ENCODE measurements around the gene ADCY3. TPM values are rescaled to one million over a fixed set of nuclear protein-coding genes. Genes with fewer than 3 reads are reported as not detected.

The ADCY3 gene
- total and polyA plus RNA-seq, 2 of the 13 experiments (the other 11 are each of a cell fraction or from before 2014, with no cell fraction given), result 0.11 to 0.61 TPM

- no peak for TF ChIP-seq ATAD3A (CRISPR knock-in tag; IDR thresholded peaks at IDR 0.05)
- no peak for TF ChIP-seq MAFK (conservative IDR thresholded peaks at IDR 0.05 in 1 of 2, IDR thresholded peaks at IDR 0.05 in 1 of 2; ENCODE audit: low read length in 2 of 2)
- no peak for TF ChIP-seq EEA1 (CRISPR knock-in tag; IDR thresholded peaks at IDR 0.05; ENCODE audit: borderline replicate concordance)
- peak; percentile 29; the same call in 1 of the 2 replicates for TF ChIP-seq FLYWCH1 (CRISPR knock-in tag; IDR thresholded peaks at IDR 0.05)
- TF ChIP-seq POLR2AphosphoS5 (IDR thresholded peaks at IDR 0.05; ENCODE audit: low read depth, low read length), result peak; percentile 82
- no peak for TF ChIP-seq PLRG1 (conservative IDR thresholded peaks at IDR 0.05)
- TF ChIP-seq ZIK1 (CRISPR knock-in tag; IDR thresholded peaks at IDR 0.05; ENCODE audit: borderline replicate concordance, low read depth), result no peak
- TF ChIP-seq ZFAT (CRISPR knock-in tag; conservative IDR thresholded peaks at IDR 0.05), result no peak
- 0 out of 2 replicates have a peak, but pooled peaks have one; percentile 30 for TF ChIP-seq EHMT2 (IDR thresholded peaks at IDR 0.05; ENCODE audit: borderline replicate concordance, low read depth, low read length)
- TF ChIP-seq ZFYVE20 (CRISPR knock-in tag; IDR thresholded peaks at IDR 0.05; ENCODE audit: borderline replicate concordance, low read depth), result peak; percentile 61; the same call in 1 of the 2 replicates
- peak; percentile 71 for TF ChIP-seq KLF11 (CRISPR knock-in tag; IDR thresholded peaks at IDR 0.05)
- TF ChIP-seq SAP130 (CRISPR knock-in tag; IDR thresholded peaks at IDR 0.05; ENCODE audit: low read depth), result peak; percentile 91
- peak; percentile 96 for TF ChIP-seq ZNF501 (CRISPR knock-in tag; IDR thresholded peaks at IDR 0.05)
- peak; percentile 63; the same call in 1 of the 2 replicates for TF ChIP-seq ZNF766 (CRISPR knock-in tag; IDR thresholded peaks at IDR 0.05; ENCODE audit: borderline replicate concordance)
- TF ChIP-seq, protein P1, sequence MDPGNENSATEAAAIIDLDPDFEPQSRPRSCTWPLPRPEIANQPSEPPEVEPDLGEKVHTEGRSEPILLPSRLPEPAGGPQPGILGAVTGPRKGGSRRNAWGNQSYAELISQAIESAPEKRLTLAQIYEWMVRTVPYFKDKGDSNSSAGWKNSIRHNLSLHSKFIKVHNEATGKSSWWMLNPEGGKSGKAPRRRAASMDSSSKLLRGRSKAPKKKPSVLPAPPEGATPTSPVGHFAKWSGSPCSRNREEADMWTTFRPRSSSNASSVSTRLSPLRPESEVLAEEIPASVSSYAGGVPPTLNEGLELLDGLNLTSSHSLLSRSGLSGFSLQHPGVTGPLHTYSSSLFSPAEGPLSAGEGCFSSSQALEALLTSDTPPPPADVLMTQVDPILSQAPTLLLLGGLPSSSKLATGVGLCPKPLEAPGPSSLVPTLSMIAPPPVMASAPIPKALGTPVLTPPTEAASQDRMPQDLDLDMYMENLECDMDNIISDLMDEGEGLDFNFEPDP (CRISPR knock-in tag; conservative IDR thresholded peaks at IDR 0.05), result no peak
- peak; percentile 83; the same call in 1 of the 2 replicates for TF ChIP-seq ZNF792 (CRISPR knock-in tag; IDR thresholded peaks at IDR 0.05)
- no peak for TF ChIP-seq SOX6 (IDR thresholded peaks at IDR 0.05)
- TF ChIP-seq SOX6 (CRISPR knock-in tag; IDR thresholded peaks at IDR 0.05), result peak; percentile 75
- peak; percentile 62 for TF ChIP-seq RXRB (CRISPR knock-in tag; IDR thresholded peaks at IDR 0.05; ENCODE audit: borderline replicate concordance)
- TF ChIP-seq, protein P2, sequence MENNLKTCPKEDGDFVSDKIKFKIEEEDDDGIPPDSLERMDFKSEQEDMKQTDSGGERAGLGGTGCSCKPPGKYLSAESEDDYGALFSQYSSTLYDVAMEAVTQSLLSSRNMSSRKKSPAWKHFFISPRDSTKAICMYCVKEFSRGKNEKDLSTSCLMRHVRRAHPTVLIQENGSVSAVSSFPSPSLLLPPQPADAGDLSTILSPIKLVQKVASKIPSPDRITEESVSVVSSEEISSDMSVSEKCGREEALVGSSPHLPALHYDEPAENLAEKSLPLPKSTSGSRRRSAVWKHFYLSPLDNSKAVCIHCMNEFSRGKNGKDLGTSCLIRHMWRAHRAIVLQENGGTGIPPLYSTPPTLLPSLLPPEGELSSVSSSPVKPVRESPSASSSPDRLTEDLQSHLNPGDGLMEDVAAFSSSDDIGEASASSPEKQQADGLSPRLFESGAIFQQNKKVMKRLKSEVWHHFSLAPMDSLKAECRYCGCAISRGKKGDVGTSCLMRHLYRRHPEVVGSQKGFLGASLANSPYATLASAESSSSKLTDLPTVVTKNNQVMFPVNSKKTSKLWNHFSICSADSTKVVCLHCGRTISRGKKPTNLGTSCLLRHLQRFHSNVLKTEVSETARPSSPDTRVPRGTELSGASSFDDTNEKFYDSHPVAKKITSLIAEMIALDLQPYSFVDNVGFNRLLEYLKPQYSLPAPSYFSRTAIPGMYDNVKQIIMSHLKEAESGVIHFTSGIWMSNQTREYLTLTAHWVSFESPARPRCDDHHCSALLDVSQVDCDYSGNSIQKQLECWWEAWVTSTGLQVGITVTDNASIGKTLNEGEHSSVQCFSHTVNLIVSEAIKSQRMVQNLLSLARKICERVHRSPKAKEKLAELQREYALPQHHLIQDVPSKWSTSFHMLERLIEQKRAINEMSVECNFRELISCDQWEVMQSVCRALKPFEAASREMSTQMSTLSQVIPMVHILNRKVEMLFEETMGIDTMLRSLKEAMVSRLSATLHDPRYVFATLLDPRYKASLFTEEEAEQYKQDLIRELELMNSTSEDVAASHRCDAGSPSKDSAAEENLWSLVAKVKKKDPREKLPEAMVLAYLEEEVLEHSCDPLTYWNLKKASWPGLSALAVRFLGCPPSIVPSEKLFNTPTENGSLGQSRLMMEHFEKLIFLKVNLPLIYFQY (CRISPR knock-in tag; IDR thresholded peaks at IDR 0.05; ENCODE audit: borderline replicate concordance), result peak; percentile 59
- TF ChIP-seq KDM1A (CRISPR knock-in tag; IDR thresholded peaks at IDR 0.05), result no peak
- TF ChIP-seq ZNF251 (CRISPR knock-in tag; IDR thresholded peaks at IDR 0.05), result no peak; the same call in 1 of the 2 replicates
- TF ChIP-seq ESRRA (CRISPR knock-in tag; IDR thresholded peaks at IDR 0.05; ENCODE audit: low read depth), result peak; percentile 76
- TF ChIP-seq, protein P3, sequence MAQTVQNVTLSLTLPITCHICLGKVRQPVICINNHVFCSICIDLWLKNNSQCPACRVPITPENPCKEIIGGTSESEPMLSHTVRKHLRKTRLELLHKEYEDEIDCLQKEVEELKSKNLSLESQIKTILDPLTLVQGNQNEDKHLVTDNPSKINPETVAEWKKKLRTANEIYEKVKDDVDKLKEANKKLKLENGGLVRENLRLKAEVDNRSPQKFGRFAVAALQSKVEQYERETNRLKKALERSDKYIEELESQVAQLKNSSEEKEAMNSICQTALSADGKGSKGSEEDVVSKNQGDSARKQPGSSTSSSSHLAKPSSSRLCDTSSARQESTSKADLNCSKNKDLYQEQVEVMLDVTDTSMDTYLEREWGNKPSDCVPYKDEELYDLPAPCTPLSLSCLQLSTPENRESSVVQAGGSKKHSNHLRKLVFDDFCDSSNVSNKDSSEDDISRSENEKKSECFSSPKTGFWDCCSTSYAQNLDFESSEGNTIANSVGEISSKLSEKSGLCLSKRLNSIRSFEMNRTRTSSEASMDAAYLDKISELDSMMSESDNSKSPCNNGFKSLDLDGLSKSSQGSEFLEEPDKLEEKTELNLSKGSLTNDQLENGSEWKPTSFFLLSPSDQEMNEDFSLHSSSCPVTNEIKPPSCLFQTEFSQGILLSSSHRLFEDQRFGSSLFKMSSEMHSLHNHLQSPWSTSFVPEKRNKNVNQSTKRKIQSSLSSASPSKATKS (CRISPR knock-in tag; IDR thresholded peaks at IDR 0.05), result 0 out of 2 replicates have a peak, but pooled peaks have one; percentile 9
These were observed 126.9 kb downstream of the ADCY3 start, which contains the start of the genes CENPO and PTRHD1 (continued) for GRCh38 chr2:24792874-24793760.

Measured in HepG2 (cell line).